Endothelial cell of umbilical vein (primary cell): Measurements from ENCODE around the gene CBFA2T3. TPM values are rescaled to one million over a fixed set of nuclear protein-coding genes. Genes with fewer than 3 reads are reported as not detected.

ENCODE experiments used
- BruUV-seq: library from RNA; stranded (reverse); fragments of 400-500 nt; replicated peaks from 2 replicates; lab custom pipeline; 2021; lab: Mats Ljungman, UMichigan
- CTCF ChIA-PET: fragments of 300-600, 350-600 bp; sonication (Branson Sonifier 250); formaldehyde crosslinking; loops from one replicate; lab custom pipeline; 2021; ENCODE audit warnings: antibody characterized with exemption, inconsistent platforms; lab: Charles Lee
- POLR2A ChIA-PET: fragments of 300-600, 350-600 bp; sonication (Branson Sonifier 250); formaldehyde crosslinking; loops from one replicate; lab custom pipeline; 2021; ENCODE audit warnings: antibody characterized with exemption, inconsistent platforms; lab: Charles Lee
- DNase-seq: peaks from one replicate; pipeline ENCODE4 v3.0.0-alpha.2; 2011; ENCODE audit warnings: low read depth, low spot score
- FAIRE-seq: peaks from 2 replicates; lab custom pipeline; 2011; peaks lifted over from hg19 to GRCh38; lab: Jason Lieb, UNC
- H2AFZ ChIP-seq: 2 replicates; pipeline ENCODE4 v1.6.0; 2012; ENCODE audit warnings: low read depth, low read length, control low read depth, inconsistent platforms
- H3K27ac ChIP-seq: 2 replicates; pipeline ENCODE4 v1.5.1; 2011; ENCODE audit warnings: low read depth, mild to moderate bottlenecking, control low read depth, low read length, moderate library complexity; ENCODE audit not compliant: insufficient read depth
- H3K27me3 ChIP-seq, 2 experiments: 2 replicates each; pipeline versions ENCODE4 v1.6.0 to v1.6.1; 2011; ENCODE audit warnings: low read length in 2 of 2, mixed read lengths in 1 of 2; ENCODE audit not compliant: control insufficient read depth in 2 of 2, insufficient read depth in 2 of 2
- H3K36me3 ChIP-seq, 2 experiments: 2 replicates in 1 of 2; 3 replicates in 1 of 2; pipeline ENCODE4 v1.5.1; 2011; ENCODE audit warnings: low read length in 2 of 2, mild to moderate bottlenecking in 1 of 2, moderate library complexity in 1 of 2; ENCODE audit not compliant: control insufficient read depth in 2 of 2, insufficient read depth in 2 of 2; ENCODE audit errors: extremely low read depth in 1 of 2
- H3K4me1 ChIP-seq: 3 replicates; pipeline ENCODE4 v1.5.1; 2011; ENCODE audit warnings: mild to moderate bottlenecking, low read length; ENCODE audit not compliant: control insufficient read depth, insufficient read depth; ENCODE audit errors: extremely low read depth
- H3K4me2 ChIP-seq: 2 replicates; pipeline ENCODE4 v1.6.1; 2011; ENCODE audit warnings: low read length, control low read depth, mixed read lengths; ENCODE audit not compliant: insufficient read depth
- H3K4me3 ChIP-seq, 3 experiments: fragments of 200-600 bp in 1 of 3; sonication (generic), shearing (Covaris generic) in 1 of 3; replicated peaks in 1 of 3; 2 replicates each; pipeline ENCODE4 v1.5.1; 2011 to 2016; ENCODE audit warnings: control low read depth in 3 of 3, low read length in 3 of 3, mild to moderate bottlenecking in 2 of 3, inconsistent platforms in 1 of 3, low read depth in 1 of 3, moderate library complexity in 1 of 3; ENCODE audit not compliant: insufficient read depth in 1 of 3
- H3K79me2 ChIP-seq: 2 replicates; pipeline ENCODE4 v1.6.0; 2012; ENCODE audit warnings: low read length, inconsistent platforms; ENCODE audit not compliant: control insufficient read depth, insufficient read depth
- H3K9ac ChIP-seq: replicated peaks from 2 replicates; pipeline ENCODE3; 2011; ENCODE audit warnings: low read length, control low read depth; ENCODE audit not compliant: insufficient read depth; ENCODE audit errors: extremely low read depth
- H3K9me1 ChIP-seq: replicated peaks from 3 replicates; pipeline ENCODE4 v1.6.0; 2011; ENCODE audit warnings: mild to moderate bottlenecking, low read length; ENCODE audit not compliant: control insufficient read depth, insufficient read depth; ENCODE audit errors: extremely low read depth
- H3K9me3 ChIP-seq: replicated peaks from 2 replicates; pipeline ENCODE4 v1.5.1; 2012; ENCODE audit warnings: low read length, inconsistent platforms; ENCODE audit not compliant: control insufficient read depth, insufficient read depth
- H4K20me1 ChIP-seq: replicated peaks from 2 replicates; pipeline ENCODE3; 2011; ENCODE audit warnings: mild to moderate bottlenecking, low read length; ENCODE audit not compliant: control insufficient read depth, insufficient read depth; ENCODE audit errors: extremely low read depth
- CTCF ChIP-seq, 2 donors: IDR thresholded peaks; 1 replicate in 1 of 2; 2 replicates in 1 of 2; pipeline ENCODE4 v1.5.1; 2011; ENCODE audit warnings: low read length in 2 of 2, mild to moderate bottlenecking in 2 of 2, moderate library complexity in 2 of 2, control low read depth in 1 of 2, inconsistent platforms in 1 of 2, low read depth in 1 of 2; ENCODE audit not compliant: insufficient read depth in 1 of 2; ENCODE audit errors: extremely low read depth in 1 of 2
- EZH2 ChIP-seq: IDR thresholded peaks from 2 replicates; pipeline ENCODE4 v1.6.1; 2012; ENCODE audit warnings: borderline replicate concordance, low read depth, mild to moderate bottlenecking, moderate library complexity, low read length, inconsistent platforms; ENCODE audit not compliant: severe bottlenecking
- FOS ChIP-seq: IDR thresholded peaks from 2 replicates; pipeline ENCODE4 v1.6.1; 2011; ENCODE audit warnings: mild to moderate bottlenecking, low read length, moderate library complexity, borderline replicate concordance; ENCODE audit not compliant: insufficient read depth
- GATA2 ChIP-seq: IDR thresholded peaks from 2 replicates; pipeline ENCODE4 v1.7.0; 2011; ENCODE audit warnings: low read depth, mild to moderate bottlenecking, moderate library complexity, mixed read lengths, low read length; ENCODE audit not compliant: insufficient read length, insufficient read depth
- JUN ChIP-seq: IDR thresholded peaks from 2 replicates; pipeline ENCODE4 v1.6.1; 2011; ENCODE audit warnings: borderline replicate concordance, low read depth; ENCODE audit not compliant: insufficient read length, insufficient read depth
- MAX ChIP-seq: IDR thresholded peaks from 2 replicates; pipeline ENCODE4 v1.6.1; 2011; ENCODE audit not compliant: insufficient read depth, insufficient read length
- MYC ChIP-seq: IDR thresholded peaks from one replicate; pipeline ENCODE4 v1.6.1; 2011; ENCODE audit warnings: mild to moderate bottlenecking, low read depth, low read length
- POLR2A ChIP-seq: IDR thresholded peaks from 2 replicates; pipeline ENCODE4 v1.6.1; 2012; ENCODE audit warnings: low read depth, mild to moderate bottlenecking, control low read depth, low read length
- POLR2AphosphoS5 ChIP-seq: IDR thresholded peaks from 2 replicates; pipeline ENCODE4 v1.6.1; 2012; ENCODE audit warnings: low read depth, mild to moderate bottlenecking, control low read depth, low read length, moderate library complexity; ENCODE audit not compliant: insufficient read depth
- dilution Hi-C: fragments of 300-500 bp; cut with MboI; formaldehyde crosslinking; loops from one replicate; pipeline ENCODE4 v1.15.0; 2019; ENCODE audit warnings: low sequenced_read_pairs; ENCODE audit not compliant: extremely low pct_ligation_motif_present
- intact Hi-C: fragments of 100-400 bp; cut with micrococcal nuclease; formaldehyde crosslinking; loops from one replicate; pipeline ENCODE4 v1.10.0; 2022
- polyA plus RNA-seq, 4 experiments: library from polyadenylated mRNA; depleted of rRNA in 3 of 4; stranded (reverse) in 3 of 4; unstranded in 1 of 4; fragments of >200 nt; gene quantifications; 2 replicates each; pipeline versions ENCODE4 v1.2.1 to v1.2.3, GENCODE V29; 2011 to 2012; ENCODE audit warnings: missing spikeins in 1 of 4
- total RNA-seq: library from RNA; stranded (reverse); gene quantifications from 2 replicates; pipeline ENCODE4 v1.2.3, GENCODE V29; 2021

Gene CBFA2T3
- total and polyA plus RNA-seq, 2 donors (not counting 3 experiments of a cell fraction or from before 2014, with no cell fraction given), result not detected

- no peak overlapping the region for H3K9ac ChIP-seq
- ChIA-PET CTCF (no interaction called here), POLR2A (no interaction called here)
- FAIRE-seq (no peak), DNase-seq (no peak)
- H3K36me3 ChIP-seq, result peaks cover 0 to 13% of the 10 kb centered on the region in 2 experiments
- no peak overlapping the region for H3K4me2 ChIP-seq
- H3K9me1 ChIP-seq, result no peaks in the 10 kb centered on the region
- no peak overlapping the region for H2AFZ ChIP-seq
- dilution Hi-C loops, result no loop called here
- no peak overlapping the region for H3K4me3 ChIP-seq
- no peaks in the 10 kb centered on the region for H3K4me1 ChIP-seq
- no peaks in the 10 kb centered on the region for H4K20me1 ChIP-seq
- no peaks in the 10 kb centered on the region for H3K27me3 ChIP-seq
- no TSS peak for BruUV-seq
- intact Hi-C loops, result no loop called here
- no peaks in the 10 kb centered on the region for H3K9me3 ChIP-seq
- TF ChIP-seq POLR2A, result no peak
- TF ChIP-seq CTCF (IDR thresholded peaks at IDR 0.05; ENCODE audit: extremely low read depth in 1 of 2, insufficient read depth in 1 of 2, low read depth in 1 of 2, low read length in 2 of 2), result no peak
- TF ChIP-seq GATA2, result no peak
- no peak for TF ChIP-seq EZH2
- TF ChIP-seq POLR2AphosphoS5, result no peak
- no peak for TF ChIP-seq FOS
- no peak for TF ChIP-seq MYC
- no peak for TF ChIP-seq MAX
- no peak for TF ChIP-seq JUN
- H3K79me2 ChIP-seq, result no peaks in the 10 kb centered on the region
- no peak overlapping the region for H3K27ac ChIP-seq
Measured at GRCh38 chr16:88838566-88838965, 138.4 kb downstream of the CBFA2T3 start.
